HepG2 (cell line): Measurements from ENCODE around the gene FZD7. TPM values are rescaled to one million over a fixed set of nuclear protein-coding genes. Genes with fewer than 3 reads are reported as not detected.

Experiments
- ATAC-seq: fragments of 200-7000 bp; cut with Tn5 transposase; 3 replicates; pipeline ENCODE4 v1.9.1; 2020; ENCODE audit warnings: mild to moderate bottlenecking, moderate library complexity
- BruUV-seq: library from RNA; stranded (reverse); fragments of 400-500 nt; replicated peaks from 2 replicates; lab custom pipeline; 2021; lab: Mats Ljungman, UMichigan
- CTCF ChIA-PET: fragments of 300-600 bp; formaldehyde crosslinking; extraction: SDS; loops from one replicate; lab custom pipeline; 2021; ENCODE audit warnings: low total read pairs, inconsistent platforms, low intra/inter-chr PET ratio; lab: Yijun Ruan, JAX
- POLR2A ChIA-PET: fragments of 350-600 bp; sonication (Branson Sonifier 250); formaldehyde crosslinking; loops from one replicate; lab custom pipeline; 2020; ENCODE audit warnings: antibody characterized with exemption, inconsistent platforms; lab: Yijun Ruan, JAX
- DNase-seq: peaks from one replicate; pipeline ENCODE4 v3.0.0-alpha.2; 2015; ENCODE audit warnings: low spot score
- FAIRE-seq: peaks from 3 replicates; lab custom pipeline; 2011; peaks lifted over from hg19 to GRCh38; lab: Jason Lieb, UNC
- H2AFZ ChIP-seq: one replicate; pipeline ENCODE4 v1.6.1; 2011; ENCODE audit warnings: low read length, inconsistent platforms
- H3K27ac ChIP-seq: fragments of 300-600 bp; 3 replicates; pipeline ENCODE4 v1.8.0; 2011; ENCODE audit warnings: mixed run types, mild to moderate bottlenecking, mixed read lengths, low read length, inconsistent platforms; ENCODE audit not compliant: insufficient read depth; ENCODE audit errors: extremely low read length
- H3K27me3 ChIP-seq, 2 experiments: fragments of 200-600 bp in 1 of 2; 2 replicates in 1 of 2; 3 replicates in 1 of 2; pipeline versions ENCODE4 v1.6.0 to v1.8.0; 2011; ENCODE audit warnings: low read length in 2 of 2, mild to moderate bottlenecking in 2 of 2, moderate library complexity in 2 of 2, inconsistent platforms in 1 of 2; ENCODE audit not compliant: insufficient read depth in 2 of 2, control insufficient read depth in 1 of 2
- H3K36me3 ChIP-seq, 2 experiments: fragments of 200-600 bp in 1 of 2; replicated peaks in 1 of 2; 2 replicates in 1 of 2; 3 replicates in 1 of 2; pipeline versions ENCODE4 v1.5.1 to v1.8.0; 2011; ENCODE audit warnings: low read length in 2 of 2, inconsistent platforms in 1 of 2; ENCODE audit not compliant: insufficient read depth in 2 of 2, control insufficient read depth in 1 of 2
- H3K4me1 ChIP-seq: 2 replicates; pipeline ENCODE4 v1.5.1; 2012; ENCODE audit warnings: low read length, inconsistent platforms; ENCODE audit not compliant: insufficient read depth
- H3K4me2 ChIP-seq: 2 replicates; pipeline ENCODE4 v1.6.0; 2011; ENCODE audit warnings: low read depth, low read length, inconsistent platforms
- H3K4me3 ChIP-seq, 3 experiments: fragments of 200-600 bp in 1 of 3; sonication (generic), shearing (Covaris generic) in 1 of 3; replicated peaks in 1 of 3; 2 replicates each; pipeline ENCODE4 v1.5.1; 2011 to 2016; ENCODE audit warnings: low read length in 3 of 3, inconsistent platforms in 2 of 3, low read depth in 2 of 3, mild to moderate bottlenecking in 2 of 3, control low read depth in 1 of 3, mixed read lengths in 1 of 3; ENCODE audit not compliant: insufficient read depth in 1 of 3
- H3K79me2 ChIP-seq: one replicate; pipeline ENCODE4 v1.6.1; 2011; ENCODE audit warnings: low read length, inconsistent platforms; ENCODE audit not compliant: insufficient read depth
- H3K9ac ChIP-seq: 2 replicates; pipeline ENCODE4 v1.6.0; 2011; ENCODE audit warnings: mild to moderate bottlenecking, low read depth, low read length, inconsistent platforms; ENCODE audit not compliant: insufficient read depth
- H3K9me3 ChIP-seq: 2 replicates; pipeline ENCODE4 v1.5.1; 2012; ENCODE audit warnings: mild to moderate bottlenecking, low read length
- H4K20me1 ChIP-seq: 2 replicates; pipeline ENCODE4 v1.6.0; 2011; ENCODE audit warnings: inconsistent platforms, mild to moderate bottlenecking, low read length, moderate library complexity; ENCODE audit not compliant: insufficient read depth
- AGO2 ChIP-seq: fragments of 200-400 bp; formaldehyde crosslinking; optimal IDR thresholded peaks from 2 replicates; pipeline ENCODE3; 2017; ENCODE audit warnings: mild to moderate bottlenecking, low read depth, low read length, moderate library complexity
- CCDC6 ChIP-seq: sonication (generic); formaldehyde crosslinking; IDR thresholded peaks from 2 replicates; pipeline ENCODE4 v1.8.1; 2022; ENCODE audit warnings: mild to moderate bottlenecking, missing genetic modification reagents, moderate library complexity
- EZH2 ChIP-seq: conservative IDR thresholded peaks from 2 replicates; pipeline ENCODE4 v1.6.1; 2012; ENCODE audit warnings: mild to moderate bottlenecking, low read depth, low read length, moderate library complexity
- NONO ChIP-seq, 2 experiments: fragments of 450-650 bp in 1 of 2; sonication (generic) in 1 of 2; formaldehyde crosslinking in 1 of 2; IDR thresholded peaks in 1 of 2; conservative IDR thresholded peaks in 1 of 2; 2 replicates each; pipeline versions ENCODE4 v1.6.1 to v1.8.0; 2017 to 2022; ENCODE audit warnings: mild to moderate bottlenecking in 1 of 2, missing genetic modification reagents in 1 of 2, moderate library complexity in 1 of 2
- TAF15 ChIP-seq: fragments of 200-400 bp; formaldehyde crosslinking; IDR thresholded peaks from one replicate; pipeline ENCODE4 v1.6.1; 2018; ENCODE audit warnings: mild to moderate bottlenecking, low read depth, low read length; ENCODE audit not compliant: poor library complexity, severe bottlenecking
- ZBTB7B ChIP-seq: sonication (generic); formaldehyde crosslinking; IDR thresholded peaks from 2 replicates; pipeline ENCODE4 v1.4.0; 2020; ENCODE audit warnings: missing genetic modification reagents
- ZNF230 ChIP-seq: sonication (generic); formaldehyde crosslinking; IDR thresholded peaks from 2 replicates; pipeline ENCODE4 v1.4.0; 2020; ENCODE audit warnings: mild to moderate bottlenecking, missing genetic modification reagents
- ZNF431 ChIP-seq: sonication (generic); formaldehyde crosslinking; IDR thresholded peaks from 2 replicates; pipeline ENCODE4 v1.9.0; 2022; ENCODE audit warnings: missing genetic modification reagents, low read depth, mild to moderate bottlenecking, borderline replicate concordance
- ZNF883 ChIP-seq: sonication (generic); formaldehyde crosslinking; IDR thresholded peaks from 2 replicates; pipeline ENCODE4 v1.5.1; 2020; ENCODE audit warnings: mild to moderate bottlenecking, missing genetic modification reagents; ENCODE audit errors: not compliant biosample characterization
- WGBS: methylation state at CpG from one replicate; pipeline ENCODE4 v1.1.6; 2017; ENCODE audit warnings: low lambda C conversion rate; 5-methylcytosine and 5-hydroxymethylcytosine counted together
- in situ Hi-C: cut with HindIII; loops from 2 replicates; pipeline ENCODE4 v1.10.0; 2017; ENCODE audit warnings: low pct_unique_long_range_greater_than_20kb; ENCODE audit not compliant: extremely low pct_ligation_motif_present
- intact Hi-C: fragments of 100-400 bp; cut with micrococcal nuclease; formaldehyde crosslinking; loops from one replicate; pipeline ENCODE4 v1.10.0; 2022; ENCODE audit not compliant: unreplicated experiment
- polyA plus RNA-seq, 8 experiments: library from polyadenylated mRNA; depleted of rRNA in 3 of 8; stranded (reverse) in 7 of 8; unstranded in 1 of 8; fragments of >200 nt; fragmentation: Illumina TruSeq in 4 of 8; extraction: Trizol in 4 of 8; gene quantifications; 2 replicates each; pipeline versions ENCODE4 v1.2.1 to v1.2.3, GENCODE V29; 2011 to 2016; ENCODE audit warnings: low read depth in 4 of 8, missing spikeins in 1 of 8, mixed read lengths in 1 of 8; ENCODE audit not compliant: insufficient read depth in 1 of 8
- total RNA-seq, 5 experiments: library from RNA; depleted of rRNA; stranded (reverse); fragments of >200 nt; fragmentation: Illumina TruSeq; extraction: Trizol; gene quantifications; 2 replicates each; pipeline ENCODE4 v1.2.3, GENCODE V29; 2016; ENCODE audit warnings: low read depth in 1 of 5
- TF ChIP-seq, protein P1 (sequence below): sonication (generic); formaldehyde crosslinking; IDR thresholded peaks from 2 replicates; pipeline ENCODE4 v1.4.0; 2020; ENCODE audit warnings: missing genetic modification reagents, borderline replicate concordance
- TF ChIP-seq, protein P2 (sequence below): sonication (generic); IDR thresholded peaks from 2 replicates; pipeline ENCODE4 v1.6.1; 2016; ENCODE audit warnings: low read depth, borderline replicate concordance
- TF ChIP-seq, protein P3 (sequence below): IDR thresholded peaks from 2 replicates; pipeline ENCODE4 v1.6.1; 2016; ENCODE audit warnings: missing genetic modification reagents, missing compliant biosample characterization
- TF ChIP-seq, protein P4 (sequence below): sonication (generic); formaldehyde crosslinking; IDR thresholded peaks from 2 replicates; pipeline ENCODE4 v1.4.0; 2020; ENCODE audit warnings: missing genetic modification reagents, mild to moderate bottlenecking, borderline replicate concordance

Gene FZD7
- total and polyA plus RNA-seq, 2 of the 13 experiments (the other 11 are each of a cell fraction or from before 2014, with no cell fraction given), result 0.13 to 0.38 TPM

DNA sequence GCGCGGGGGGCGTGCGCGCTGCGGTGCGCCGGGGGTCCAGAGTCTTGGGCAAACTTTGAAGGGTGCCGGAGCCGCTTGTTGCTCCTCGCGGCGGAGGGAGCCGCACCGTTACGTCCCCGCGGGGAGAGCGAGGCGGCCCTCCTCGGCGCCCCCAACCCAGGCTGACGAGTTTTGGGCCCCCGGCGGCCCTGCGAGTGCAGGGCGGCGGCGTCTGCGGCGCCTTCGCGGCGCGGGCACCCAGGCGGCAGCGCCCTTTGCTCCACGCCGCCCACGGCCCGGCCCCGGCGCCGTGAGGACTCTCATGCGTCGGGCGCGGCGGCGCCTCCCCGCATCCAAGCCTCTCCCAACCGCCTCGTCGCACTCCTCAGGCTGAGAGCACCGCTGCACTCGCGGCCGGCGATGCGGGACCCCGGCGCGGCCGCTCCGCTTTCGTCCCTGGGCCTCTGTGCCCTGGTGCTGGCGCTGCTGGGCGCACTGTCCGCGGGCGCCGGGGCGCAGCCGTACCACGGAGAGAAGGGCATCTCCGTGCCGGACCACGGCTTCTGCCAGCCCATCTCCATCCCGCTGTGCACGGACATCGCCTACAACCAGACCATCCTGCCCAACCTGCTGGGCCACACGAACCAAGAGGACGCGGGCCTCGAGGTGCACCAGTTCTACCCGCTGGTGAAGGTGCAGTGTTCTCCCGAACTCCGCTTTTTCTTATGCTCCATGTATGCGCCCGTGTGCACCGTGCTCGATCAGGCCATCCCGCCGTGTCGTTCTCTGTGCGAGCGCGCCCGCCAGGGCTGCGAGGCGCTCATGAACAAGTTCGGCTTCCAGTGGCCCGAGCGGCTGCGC is 814 bp downstream of the FZD7 start:
- no peak for FAIRE-seq
- 51% methylated on average over 39 of the region's 105 CpGs for WGBS
- TF ChIP-seq ZNF431, result 0 out of 2 replicates have a peak, but pooled peaks have one; percentile 14
- TF ChIP-seq, protein P1, sequence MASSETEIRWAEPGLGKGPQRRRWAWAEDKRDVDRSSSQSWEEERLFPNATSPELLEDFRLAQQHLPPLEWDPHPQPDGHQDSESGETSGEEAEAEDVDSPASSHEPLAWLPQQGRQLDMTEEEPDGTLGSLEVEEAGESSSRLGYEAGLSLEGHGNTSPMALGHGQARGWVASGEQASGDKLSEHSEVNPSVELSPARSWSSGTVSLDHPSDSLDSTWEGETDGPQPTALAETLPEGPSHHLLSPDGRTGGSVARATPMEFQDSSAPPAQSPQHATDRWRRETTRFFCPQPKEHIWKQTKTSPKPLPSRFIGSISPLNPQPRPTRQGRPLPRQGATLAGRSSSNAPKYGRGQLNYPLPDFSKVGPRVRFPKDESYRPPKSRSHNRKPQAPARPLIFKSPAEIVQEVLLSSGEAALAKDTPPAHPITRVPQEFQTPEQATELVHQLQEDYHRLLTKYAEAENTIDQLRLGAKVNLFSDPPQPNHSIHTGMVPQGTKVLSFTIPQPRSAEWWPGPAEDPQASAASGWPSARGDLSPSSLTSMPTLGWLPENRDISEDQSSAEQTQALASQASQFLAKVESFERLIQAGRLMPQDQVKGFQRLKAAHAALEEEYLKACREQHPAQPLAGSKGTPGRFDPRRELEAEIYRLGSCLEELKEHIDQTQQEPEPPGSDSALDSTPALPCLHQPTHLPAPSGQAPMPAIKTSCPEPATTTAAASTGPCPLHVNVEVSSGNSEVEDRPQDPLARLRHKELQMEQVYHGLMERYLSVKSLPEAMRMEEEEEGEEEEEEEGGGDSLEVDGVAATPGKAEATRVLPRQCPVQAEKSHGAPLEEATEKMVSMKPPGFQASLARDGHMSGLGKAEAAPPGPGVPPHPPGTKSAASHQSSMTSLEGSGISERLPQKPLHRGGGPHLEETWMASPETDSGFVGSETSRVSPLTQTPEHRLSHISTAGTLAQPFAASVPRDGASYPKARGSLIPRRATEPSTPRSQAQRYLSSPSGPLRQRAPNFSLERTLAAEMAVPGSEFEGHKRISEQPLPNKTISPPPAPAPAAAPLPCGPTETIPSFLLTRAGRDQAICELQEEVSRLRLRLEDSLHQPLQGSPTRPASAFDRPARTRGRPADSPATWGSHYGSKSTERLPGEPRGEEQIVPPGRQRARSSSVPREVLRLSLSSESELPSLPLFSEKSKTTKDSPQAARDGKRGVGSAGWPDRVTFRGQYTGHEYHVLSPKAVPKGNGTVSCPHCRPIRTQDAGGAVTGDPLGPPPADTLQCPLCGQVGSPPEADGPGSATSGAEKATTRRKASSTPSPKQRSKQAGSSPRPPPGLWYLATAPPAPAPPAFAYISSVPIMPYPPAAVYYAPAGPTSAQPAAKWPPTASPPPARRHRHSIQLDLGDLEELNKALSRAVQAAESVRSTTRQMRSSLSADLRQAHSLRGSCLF (CRISPR knock-in tag), result no peak
- peak; percentile 9 for TF ChIP-seq TAF15
- TF ChIP-seq, protein P2, sequence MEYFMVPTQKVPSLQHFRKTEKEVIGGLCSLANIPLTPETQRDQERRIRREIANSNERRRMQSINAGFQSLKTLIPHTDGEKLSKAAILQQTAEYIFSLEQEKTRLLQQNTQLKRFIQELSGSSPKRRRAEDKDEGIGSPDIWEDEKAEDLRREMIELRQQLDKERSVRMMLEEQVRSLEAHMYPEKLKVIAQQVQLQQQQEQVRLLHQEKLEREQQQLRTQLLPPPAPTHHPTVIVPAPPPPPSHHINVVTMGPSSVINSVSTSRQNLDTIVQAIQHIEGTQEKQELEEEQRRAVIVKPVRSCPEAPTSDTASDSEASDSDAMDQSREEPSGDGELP, result no peak
- TF ChIP-seq, protein P3, sequence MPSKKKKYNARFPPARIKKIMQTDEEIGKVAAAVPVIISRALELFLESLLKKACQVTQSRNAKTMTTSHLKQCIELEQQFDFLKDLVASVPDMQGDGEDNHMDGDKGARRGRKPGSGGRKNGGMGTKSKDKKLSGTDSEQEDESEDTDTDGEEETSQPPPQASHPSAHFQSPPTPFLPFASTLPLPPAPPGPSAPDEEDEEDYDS, result no peak
- TF ChIP-seq NONO (IDR thresholded peaks at IDR 0.05), result no peak
- 0 out of 2 replicates have a peak, but pooled peaks have one; percentile 32 for TF ChIP-seq NONO (CRISPR knock-in tag; conservative IDR thresholded peaks at IDR 0.05)
- peak; percentile 15 for TF ChIP-seq ZNF883 (CRISPR knock-in tag)
- peak; percentile 57; the same call in 1 of the 2 replicates for TF ChIP-seq CCDC6 (CRISPR knock-in tag)
- TF ChIP-seq, protein P4, sequence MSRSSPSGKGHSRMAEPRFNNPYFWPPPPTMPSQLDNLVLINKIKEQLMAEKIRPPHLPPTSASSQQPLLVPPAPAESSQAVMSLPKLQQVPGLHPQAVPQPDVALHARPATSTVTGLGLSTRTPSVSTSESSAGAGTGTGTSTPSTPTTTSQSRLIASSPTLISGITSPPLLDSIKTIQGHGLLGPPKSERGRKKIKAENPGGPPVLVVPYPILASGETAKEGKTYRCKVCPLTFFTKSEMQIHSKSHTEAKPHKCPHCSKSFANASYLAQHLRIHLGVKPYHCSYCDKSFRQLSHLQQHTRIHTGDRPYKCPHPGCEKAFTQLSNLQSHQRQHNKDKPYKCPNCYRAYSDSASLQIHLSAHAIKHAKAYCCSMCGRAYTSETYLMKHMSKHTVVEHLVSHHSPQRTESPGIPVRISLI (CRISPR knock-in tag), result no peak
- no peak for TF ChIP-seq ZBTB7B (CRISPR knock-in tag)
- no peak for TF ChIP-seq ZNF230 (CRISPR knock-in tag)
- TF ChIP-seq EZH2, result peak; percentile 87; the same call in 1 of the 2 replicates
- peak; percentile 33 for TF ChIP-seq AGO2

More for the DNA sequence above, 814 bp downstream of the FZD7 start:
- BruUV-seq, result no TSS peak
- no peaks in the 10 kb centered on the region for H3K79me2 ChIP-seq
- in situ Hi-C loops, result no loop called here
- no peaks in the 10 kb centered on the region for H4K20me1 ChIP-seq
- H3K9ac ChIP-seq, result no peak overlapping the region
- H3K27ac ChIP-seq, result no peak overlapping the region
- H3K4me2 ChIP-seq, result peak overlapping the region; percentile 79
- peaks cover 2 to 55% of the 10 kb centered on the region in 2 experiments; a peak in 4 of 5 replicates for H3K27me3 ChIP-seq
- H2AFZ ChIP-seq, result no peak overlapping the region
- peak overlapping the region; percentile 54 to 77 (median 58) for H3K4me3 ChIP-seq
- H3K9me3 ChIP-seq, result no peaks in the 10 kb centered on the region
- POLR2A ChIA-PET, result no interaction called here
- DNase-seq (no peak), ATAC-seq (peak; percentile 49)
- CTCF ChIA-PET, result no interaction called here
- H3K4me1 ChIP-seq, result peaks cover 23% of the 10 kb centered on the region
- intact Hi-C loops, result no loop called here
- no peaks in the 10 kb centered on the region for H3K36me3 ChIP-seq
